Upper lobe of left lung (tissue), 4 donors: ENCODE data around the gene TAS1R1.

Experiments used
- POLR2AphosphoS5 ChIP-seq, 2 donors: sonication (generic); formaldehyde crosslinking; IDR thresholded peaks; one replicate each; pipeline ENCODE4 v1.5.1; 2017; ENCODE audit warnings: antibody characterized with exemption in 2 of 2
- TF ChIP-seq, protein P1 (sequence below), 6 experiments: fragments of 450-650 bp in 4 of 6; fragments of 200-600 bp in 2 of 6; sonication (generic) in 2 of 6; IDR thresholded peaks; one replicate each; pipeline ENCODE4 v1.5.1; 2016 to 2019; ENCODE audit warnings: antibody characterized with exemption in 6 of 6

DNA sequence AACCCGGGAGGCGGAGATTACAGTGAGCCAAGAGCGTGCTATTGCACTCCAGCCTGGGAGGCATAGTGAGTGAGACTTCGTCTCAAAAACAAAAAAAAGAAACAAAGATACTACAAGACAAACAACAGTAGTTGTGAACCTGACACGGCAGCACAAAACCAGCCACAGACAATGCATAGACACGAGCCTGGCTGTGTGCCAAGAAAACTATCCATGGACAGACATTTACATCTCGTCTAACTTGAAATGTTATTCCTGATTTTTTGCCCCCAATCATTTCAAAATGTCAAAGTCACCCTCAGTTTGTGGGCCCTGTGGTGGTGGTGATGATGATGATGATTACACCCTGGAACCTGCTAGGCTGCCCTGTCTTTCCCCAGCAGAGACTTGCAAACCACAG, 41.2 kb downstream of the TAS1R1 start:
- no peak for TF ChIP-seq POLR2AphosphoS5 (IDR thresholded peaks at IDR 0.05)
- TF ChIP-seq, protein P1, sequence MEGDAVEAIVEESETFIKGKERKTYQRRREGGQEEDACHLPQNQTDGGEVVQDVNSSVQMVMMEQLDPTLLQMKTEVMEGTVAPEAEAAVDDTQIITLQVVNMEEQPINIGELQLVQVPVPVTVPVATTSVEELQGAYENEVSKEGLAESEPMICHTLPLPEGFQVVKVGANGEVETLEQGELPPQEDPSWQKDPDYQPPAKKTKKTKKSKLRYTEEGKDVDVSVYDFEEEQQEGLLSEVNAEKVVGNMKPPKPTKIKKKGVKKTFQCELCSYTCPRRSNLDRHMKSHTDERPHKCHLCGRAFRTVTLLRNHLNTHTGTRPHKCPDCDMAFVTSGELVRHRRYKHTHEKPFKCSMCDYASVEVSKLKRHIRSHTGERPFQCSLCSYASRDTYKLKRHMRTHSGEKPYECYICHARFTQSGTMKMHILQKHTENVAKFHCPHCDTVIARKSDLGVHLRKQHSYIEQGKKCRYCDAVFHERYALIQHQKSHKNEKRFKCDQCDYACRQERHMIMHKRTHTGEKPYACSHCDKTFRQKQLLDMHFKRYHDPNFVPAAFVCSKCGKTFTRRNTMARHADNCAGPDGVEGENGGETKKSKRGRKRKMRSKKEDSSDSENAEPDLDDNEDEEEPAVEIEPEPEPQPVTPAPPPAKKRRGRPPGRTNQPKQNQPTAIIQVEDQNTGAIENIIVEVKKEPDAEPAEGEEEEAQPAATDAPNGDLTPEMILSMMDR (IDR thresholded peaks at IDR 0.05): no peak
